Hematopoietic multipotent progenitor cell (in vitro differentiated cells): Measurements from ENCODE around the gene NT5M. TPM values are rescaled to one million over a fixed set of nuclear protein-coding genes. Genes with fewer than 3 reads are reported as not detected.

ENCODE experiments used
- DNase-seq, 3 donors: peaks; one replicate each; pipeline ENCODE4 v3.0.0-alpha.2; 2011 to 2015; ENCODE audit warnings: low read depth in 2 of 3, low spot score in 2 of 3
- total RNA-seq: library from RNA; depleted of rRNA; stranded (reverse); fragments of >200 nt; gene quantifications from one replicate; pipeline ENCODE4 v1.2.3, GENCODE V29; 2012

Gene NT5M
- total RNA-seq, 1 donor = 32.0 TPM

- peak in 1 of 3 donors; percentile 48 for DNase-seq
Observed at GRCh38 chr17:17387498-17388362, 84.6 kb downstream of the NT5M start.

- no peak for DNase-seq
Observed at GRCh38 chr17:17388657-17389496, 85.7 kb downstream of the NT5M start.

- peak in 2 of 3 donors; percentile 29 to 77 for DNase-seq
Observed at GRCh38 chr17:17391668-17392370, 88.6 kb downstream of the NT5M start.

- no peak for DNase-seq
Observed at GRCh38 chr17:17393976-17394375, 90.8 kb downstream of the NT5M start.

GRCh38 chr17:17394494-17394893 lies 91.3 kb downstream of the NT5M start:
- DNase-seq = no peak

- no peak for DNase-seq
Observed at GRCh38 chr17:17395246-17395802, 92.2 kb downstream of the NT5M start.

- no peak for DNase-seq
Observed at GRCh38 chr17:17395885-17396284, 92.7 kb downstream of the NT5M start.

Other genes with a start within 250 kb of the NT5M start
- gene PLD6, start 97.0 kb upstream of the NT5M start, total RNA-seq = 5.1 TPM
- 33.9 TPM for gene FLCN, start 66.2 kb upstream of the NT5M start, total RNA-seq
- gene COPS3, start 22.1 kb upstream of the NT5M start, total RNA-seq = 103 TPM
- 24.5 TPM for gene MED9, start 173.6 kb downstream of the NT5M start, total RNA-seq
- gene RASD1, start 193.0 kb downstream of the NT5M start, total RNA-seq = 3.0 TPM